Measurements from ENCODE around the gene GPR25.

Gene GPR25

GRCh38 chr1:200866116-200866515, 6.7 kb upstream of the GPR25 start:
- Mint-ChIP-seq H3K4me1 (peaks cover 58% of the 10 kb centered on the region), H3K9me3 (no peaks in the 10 kb centered on the region), H3K36me3 (no peaks in the 10 kb centered on the region), H3K4me3 (no peak overlapping the region), H3K27ac (no peak overlapping the region)
- ATAC-seq (no peak), DNase-seq (ENCODE audit: low spot score in 2 of 2) (no peak)

- Mint-ChIP-seq H3K27ac (no peak overlapping the region), H3K9me3 (no peaks in the 10 kb centered on the region), H3K4me1 (peaks cover 62% of the 10 kb centered on the region), H3K4me3 (peak overlapping the region; percentile 37), H3K36me3 (no peaks in the 10 kb centered on the region)
- no peak for DNase-seq (ENCODE audit: low spot score in 2 of 2)
- ATAC-seq: peak; percentile 84
Measured at GRCh38 chr1:200866521-200866920, 6.3 kb upstream of the GPR25 start.

- Mint-ChIP-seq H3K4me3 (peak overlapping the region; percentile 37), H3K9me3 (no peaks in the 10 kb centered on the region), H3K4me1 (peaks cover 63% of the 10 kb centered on the region), H3K27ac (no peak overlapping the region), H3K36me3 (no peaks in the 10 kb centered on the region)
- no peak for DNase-seq (ENCODE audit: low spot score in 2 of 2)
- ATAC-seq: peak; percentile 1
Measured at GRCh38 chr1:200867018-200867811, 5.6 kb upstream of the GPR25 start.

- H3K4me1 Mint-ChIP-seq: peaks cover 58% of the 10 kb centered on the region
- ATAC-seq (no peak), DNase-seq (ENCODE audit: low spot score in 2 of 2) (no peak)
- H3K36me3 Mint-ChIP-seq: no peaks in the 10 kb centered on the region
- H3K9me3 Mint-ChIP-seq: no peaks in the 10 kb centered on the region
- no peak overlapping the region for H3K27ac Mint-ChIP-seq
- H3K4me3 Mint-ChIP-seq: peak overlapping the region; percentile 33
Measured at GRCh38 chr1:200869376-200869752, 3.4 kb upstream of the GPR25 start.

GRCh38 chr1:200869753-200870391, 2.9 kb upstream of the GPR25 start:
- Mint-ChIP-seq H3K4me3 (peak overlapping the region; percentile 33), H3K9me3 (no peaks in the 10 kb centered on the region), H3K27ac (no peak overlapping the region), H3K4me1 (peaks cover 63% of the 10 kb centered on the region), H3K36me3 (no peaks in the 10 kb centered on the region)
- DNase-seq (ENCODE audit: low spot score in 2 of 2): peak in 1 of 2 donors; percentile 81
- ATAC-seq: peak; percentile 87

GRCh38 chr1:200873116-200873670, 412 bp downstream of the GPR25 start:
- H3K4me3 Mint-ChIP-seq: peak overlapping the region; percentile 44
- H3K9me3 Mint-ChIP-seq: no peaks in the 10 kb centered on the region
- peaks cover 67% of the 10 kb centered on the region for H3K4me1 Mint-ChIP-seq
- H3K36me3 Mint-ChIP-seq: no peaks in the 10 kb centered on the region
- DNase-seq (ENCODE audit: low spot score in 2 of 2): peak in 1 of 2 donors; percentile 34
- no peak overlapping the region for H3K27ac Mint-ChIP-seq
- no peak for ATAC-seq

GRCh38 chr1:200873671-200874397, 1.1 kb downstream of the GPR25 start:
- peak overlapping the region; percentile 44 for H3K4me3 Mint-ChIP-seq
- no peak overlapping the region for H3K27ac Mint-ChIP-seq
- DNase-seq (ENCODE audit: low spot score in 2 of 2): peak in 1 of 2 donors; percentile 49
- ATAC-seq: no peak
- no peaks in the 10 kb centered on the region for H3K9me3 Mint-ChIP-seq
- peaks cover 74% of the 10 kb centered on the region for H3K4me1 Mint-ChIP-seq
- no peaks in the 10 kb centered on the region for H3K36me3 Mint-ChIP-seq

- H3K36me3 Mint-ChIP-seq: no peaks in the 10 kb centered on the region
- peak in 1 of 2 donors; percentile 49 for DNase-seq (ENCODE audit: low spot score in 2 of 2)
- no peak for ATAC-seq
- H3K4me1 Mint-ChIP-seq: peaks cover 71% of the 10 kb centered on the region
- H3K4me3 Mint-ChIP-seq: peak overlapping the region; percentile 44
- no peaks in the 10 kb centered on the region for H3K9me3 Mint-ChIP-seq
- no peak overlapping the region for H3K27ac Mint-ChIP-seq
Measured at GRCh38 chr1:200874694-200875093, 1.9 kb downstream of the GPR25 start.

GRCh38 chr1:200875416-200875815, 2.6 kb downstream of the GPR25 start:
- peak in 1 of 2 donors; percentile 46 for DNase-seq (ENCODE audit: low spot score in 2 of 2)
- H3K9me3 Mint-ChIP-seq: no peaks in the 10 kb centered on the region
- H3K36me3 Mint-ChIP-seq: peaks cover 5% of the 10 kb centered on the region
- no peak overlapping the region for H3K27ac Mint-ChIP-seq
- ATAC-seq: no peak
- H3K4me1 Mint-ChIP-seq: peaks cover 71% of the 10 kb centered on the region
- H3K4me3 Mint-ChIP-seq: no peak overlapping the region

- H3K36me3 Mint-ChIP-seq: peaks cover 6% of the 10 kb centered on the region
- no peak overlapping the region for H3K27ac Mint-ChIP-seq
- H3K4me1 Mint-ChIP-seq: peaks cover 67% of the 10 kb centered on the region
- H3K4me3 Mint-ChIP-seq: no peak overlapping the region
- ATAC-seq (no peak), DNase-seq (ENCODE audit: low spot score in 2 of 2) (peak in 1 of 2 donors; percentile 39)
- H3K9me3 Mint-ChIP-seq: no peaks in the 10 kb centered on the region
Measured at GRCh38 chr1:200877010-200877409, 4.2 kb downstream of the GPR25 start.

GRCh38 chr1:200877839-200878551, 5.2 kb downstream of the GPR25 start:
- peaks cover 6% of the 10 kb centered on the region for H3K36me3 Mint-ChIP-seq
- peak; percentile 48 to 85 for DNase-seq (ENCODE audit: low spot score in 2 of 2)
- peak overlapping the region; percentile 29 for H3K4me3 Mint-ChIP-seq
- peaks cover 63% of the 10 kb centered on the region for H3K4me1 Mint-ChIP-seq
- ATAC-seq: peak; percentile 93
- no peaks in the 10 kb centered on the region for H3K9me3 Mint-ChIP-seq
- no peak overlapping the region for H3K27ac Mint-ChIP-seq

- Mint-ChIP-seq H3K4me3 (peak overlapping the region; percentile 34), H3K9me3 (no peaks in the 10 kb centered on the region)
- ATAC-seq: peak; percentile 91
Measured at GRCh38 chr1:200880212-200880611, 7.4 kb downstream of the GPR25 start.

GRCh38 chr1:200883118-200883517, 10.3 kb downstream of the GPR25 start:
- DNase-seq (ENCODE audit: low spot score in 2 of 2) (peak in 1 of 2 donors; percentile 38), ATAC-seq (no peak)
- no peak overlapping the region for H3K27ac Mint-ChIP-seq
- H3K4me1 Mint-ChIP-seq: peaks cover 50% of the 10 kb centered on the region
- peaks cover 6% of the 10 kb centered on the region for H3K36me3 Mint-ChIP-seq
- H3K9me3 Mint-ChIP-seq: no peaks in the 10 kb centered on the region
- no peak overlapping the region for H3K4me3 Mint-ChIP-seq

More at GRCh38 chr1:200880212-200880611, 7.4 kb downstream of the GPR25 start:
- peak; percentile 21 to 80 for DNase-seq (ENCODE audit: low spot score in 2 of 2)
- peaks cover 6% of the 10 kb centered on the region for H3K36me3 Mint-ChIP-seq
- peaks cover 46% of the 10 kb centered on the region for H3K4me1 Mint-ChIP-seq
- peak overlapping the region; percentile 79 for H3K27ac Mint-ChIP-seq

GRCh38 chr1:200885623-200886402, 13.0 kb downstream of the GPR25 start:
- Mint-ChIP-seq H3K4me3 (no peak overlapping the region), H3K27ac (peak overlapping the region; percentile 14), H3K4me1 (peaks cover 55% of the 10 kb centered on the region), H3K36me3 (no peaks in the 10 kb centered on the region), H3K9me3 (no peaks in the 10 kb centered on the region)
- DNase-seq (ENCODE audit: low spot score in 2 of 2) (no peak), ATAC-seq (no peak)
